Astrocyte of the cerebellum (primary cell): Measurements from ENCODE around the gene BRICD5.

Experiments used
- DNase-seq: peaks from one replicate; pipeline ENCODE4 v3.0.0-alpha.2; 2011; ENCODE audit warnings: low read depth
- H3K4me3 ChIP-seq: 2 replicates; pipeline ENCODE4 v1.5.1; 2011; ENCODE audit warnings: mild to moderate bottlenecking, low read depth, low read length, moderate library complexity
- in situ Hi-C: cut with HindIII; loops from 2 replicates; pipeline ENCODE4 v1.10.0; 2017; ENCODE audit warnings: low sequenced_read_pairs
- TF ChIP-seq, protein P1 (sequence below): IDR thresholded peaks from 2 replicates; pipeline ENCODE4 v1.5.1; 2012; ENCODE audit warnings: low read length, low read depth, moderate library complexity, mild to moderate bottlenecking; ENCODE audit errors: missing control alignments

The BRICD5 gene

GRCh38 chr16:2196981-2197511 lies 13.6 kb downstream of the BRICD5 start:
- TF ChIP-seq, protein P1, sequence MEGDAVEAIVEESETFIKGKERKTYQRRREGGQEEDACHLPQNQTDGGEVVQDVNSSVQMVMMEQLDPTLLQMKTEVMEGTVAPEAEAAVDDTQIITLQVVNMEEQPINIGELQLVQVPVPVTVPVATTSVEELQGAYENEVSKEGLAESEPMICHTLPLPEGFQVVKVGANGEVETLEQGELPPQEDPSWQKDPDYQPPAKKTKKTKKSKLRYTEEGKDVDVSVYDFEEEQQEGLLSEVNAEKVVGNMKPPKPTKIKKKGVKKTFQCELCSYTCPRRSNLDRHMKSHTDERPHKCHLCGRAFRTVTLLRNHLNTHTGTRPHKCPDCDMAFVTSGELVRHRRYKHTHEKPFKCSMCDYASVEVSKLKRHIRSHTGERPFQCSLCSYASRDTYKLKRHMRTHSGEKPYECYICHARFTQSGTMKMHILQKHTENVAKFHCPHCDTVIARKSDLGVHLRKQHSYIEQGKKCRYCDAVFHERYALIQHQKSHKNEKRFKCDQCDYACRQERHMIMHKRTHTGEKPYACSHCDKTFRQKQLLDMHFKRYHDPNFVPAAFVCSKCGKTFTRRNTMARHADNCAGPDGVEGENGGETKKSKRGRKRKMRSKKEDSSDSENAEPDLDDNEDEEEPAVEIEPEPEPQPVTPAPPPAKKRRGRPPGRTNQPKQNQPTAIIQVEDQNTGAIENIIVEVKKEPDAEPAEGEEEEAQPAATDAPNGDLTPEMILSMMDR, result no peak
- in situ Hi-C loops, result no loop called here
- no peak overlapping the region for H3K4me3 ChIP-seq
- no peak for DNase-seq

GRCh38 chr16:2196162-2196980 lies 14.3 kb downstream of the BRICD5 start, which contains the start of gene CASKIN1:
TSS of gene CASKIN1 (minus strand) at chr16:2196605. CDS start at chr16:2196432, 173 bp downstream.
- in situ Hi-C loops, result no loop called here
- peak within 1 kb of the TSS; percentile 21 for H3K4me3 ChIP-seq
- no peak for DNase-seq
- TF ChIP-seq, protein P1, result no peak

- peak overlapping the region; percentile 21 for H3K4me3 ChIP-seq
- TF ChIP-seq, protein P1, result no peak
- DNase-seq, result no peak
- in situ Hi-C loops, result no loop called here
These were observed 15.1 kb downstream of the BRICD5 start for GRCh38 chr16:2195322-2196161.

GRCh38 chr16:2194852-2195321 lies 15.8 kb downstream of the BRICD5 start:
- in situ Hi-C loops, result no loop called here
- no peak for DNase-seq
- TF ChIP-seq, protein P1, result peak; percentile 34
- H3K4me3 ChIP-seq, result no peak overlapping the region

DNA sequence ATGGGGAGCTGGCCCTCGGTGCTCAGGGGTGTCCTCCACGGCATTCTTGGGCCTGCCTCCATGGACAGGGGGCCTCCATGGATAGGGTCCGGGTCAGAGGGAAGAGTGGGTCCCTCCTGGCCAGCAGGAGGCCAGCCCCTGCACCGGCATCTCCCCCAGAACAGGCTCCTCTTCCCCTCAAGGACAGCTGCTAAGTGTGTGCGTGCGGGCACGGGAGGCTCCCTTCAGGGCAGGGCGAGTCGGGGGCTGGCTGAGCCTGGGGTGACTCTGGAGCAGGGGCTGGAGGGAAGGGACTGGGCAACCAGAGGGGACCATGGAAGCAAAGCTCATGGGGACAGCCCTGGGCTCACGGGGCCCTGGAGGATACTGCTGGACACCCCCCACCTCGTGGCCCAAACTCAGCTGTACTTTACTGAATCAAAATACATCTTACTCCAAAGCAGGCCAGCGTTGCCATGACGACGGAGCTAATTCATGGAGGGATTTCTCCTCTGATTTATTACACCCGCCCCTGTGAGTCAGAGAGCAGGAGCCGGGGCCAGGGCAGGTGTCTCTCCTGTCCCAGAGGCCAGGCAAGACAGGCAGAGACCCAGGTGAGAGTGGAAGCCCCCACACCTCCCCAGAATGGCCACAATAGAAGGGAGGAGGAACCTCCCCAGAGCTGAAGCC lies 16.4 kb downstream of the BRICD5 start:
- TF ChIP-seq, protein P1, result no peak
- in situ Hi-C loops, result no loop called here
- no peak overlapping the region for H3K4me3 ChIP-seq
- DNase-seq, result no peak

DNA sequence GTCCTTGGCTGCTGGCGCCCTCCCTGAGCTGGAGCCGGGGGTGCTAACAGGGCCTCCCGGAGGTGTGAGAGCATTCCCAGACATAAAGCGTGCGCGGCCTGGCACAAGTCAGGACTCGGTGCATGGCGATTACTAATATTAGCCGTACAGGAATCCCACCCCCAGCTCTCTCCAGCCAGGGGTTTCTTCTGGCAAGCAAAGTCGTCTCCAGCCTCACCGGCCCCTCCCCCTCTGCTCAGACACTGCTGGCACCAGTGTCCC lies 19.3 kb downstream of the BRICD5 start:
- in situ Hi-C loops, result no loop called here
- no peak overlapping the region for H3K4me3 ChIP-seq
- TF ChIP-seq, protein P1, result no peak
- no peak for DNase-seq
